Measurements from ENCODE around the gene TENM4.
A peak's percentile ranks its signal among the peaks of the same experiment; 100 is the strongest.

TENM4 gene

GRCh38 chr11:79336797-79337517, 103.9 kb downstream of the TENM4 start:
- DNase-seq, result no peak

DNA sequence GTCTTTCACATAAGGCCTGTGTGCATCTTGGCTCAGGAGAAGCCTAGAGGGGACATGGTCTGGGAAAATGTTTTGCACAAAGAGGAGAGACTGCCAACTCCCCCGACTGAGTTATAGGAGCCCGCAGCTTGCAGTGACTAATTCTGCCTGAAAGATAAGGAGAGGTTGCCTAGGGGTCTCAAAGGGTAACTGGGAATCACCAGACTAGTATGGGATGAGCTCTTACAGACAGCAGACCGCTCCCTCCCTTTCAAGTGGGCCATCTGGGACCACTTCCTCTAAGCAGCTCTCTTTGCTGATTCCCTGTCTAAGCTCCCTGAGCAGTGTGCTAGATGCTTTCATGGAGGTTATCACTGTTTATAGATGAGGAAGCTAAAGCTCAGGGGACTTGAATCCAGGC, 105.1 kb downstream of the TENM4 start:
- DNase-seq, result no peak

DNA sequence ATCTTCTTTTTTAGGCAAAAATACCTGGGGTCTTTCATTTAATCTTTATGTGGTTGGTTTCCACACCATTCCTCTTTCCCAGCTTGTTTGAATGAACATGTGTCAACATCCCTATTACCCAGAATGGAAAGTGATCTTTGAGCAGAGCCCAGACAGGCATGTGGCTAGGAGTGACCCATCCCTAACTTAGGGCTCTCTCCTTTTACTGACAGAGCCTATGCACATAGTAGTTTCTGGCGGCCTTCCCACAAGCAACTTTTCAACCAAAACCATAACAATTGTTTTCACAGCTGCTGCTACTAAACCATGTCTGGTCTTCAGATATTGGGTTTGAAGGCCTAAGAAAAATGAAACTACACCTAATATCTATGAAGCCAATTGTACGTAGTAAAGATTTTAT, 107.5 kb downstream of the TENM4 start:
- no peak for DNase-seq

GRCh38 chr11:79332017-79332416, 108.8 kb downstream of the TENM4 start:
- no peak for DNase-seq

DNA sequence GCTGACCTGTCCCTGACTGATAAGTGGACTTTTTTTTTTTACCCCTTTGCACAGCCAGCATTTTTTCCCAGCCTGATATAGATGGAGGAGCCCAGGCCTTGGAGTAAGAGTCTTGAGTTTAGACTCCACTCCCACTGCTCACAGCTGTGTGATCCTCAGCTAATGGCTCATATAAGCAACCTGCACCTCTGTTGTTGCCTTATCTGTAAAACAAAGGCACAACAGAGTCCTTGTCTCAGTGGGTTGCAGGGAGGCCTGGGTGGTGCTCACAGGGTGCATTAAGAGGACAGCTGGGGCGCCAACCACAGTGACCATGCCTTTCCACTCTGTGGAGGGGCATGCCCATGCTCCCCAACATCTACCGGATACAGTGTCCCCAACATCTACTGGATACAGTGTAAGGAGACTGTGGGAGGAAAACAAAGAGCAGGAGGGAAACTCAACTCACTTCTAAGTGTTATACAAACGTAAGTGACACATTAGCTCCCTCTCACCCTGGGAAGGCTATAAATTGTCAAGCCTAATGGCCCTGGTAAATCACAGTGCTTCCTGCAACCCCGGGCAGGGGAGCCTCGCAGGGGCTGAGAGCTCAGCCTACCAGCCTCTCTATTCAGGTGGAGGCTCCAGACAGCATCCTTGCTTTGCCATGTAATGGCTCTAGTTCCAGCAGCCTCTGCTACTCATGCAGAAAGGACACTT, 109.5 kb downstream of the TENM4 start:
- DNase-seq, result peak; percentile 13

- no peak for DNase-seq
Measured at GRCh38 chr11:79330651-79331050, 110.2 kb downstream of the TENM4 start.

DNA sequence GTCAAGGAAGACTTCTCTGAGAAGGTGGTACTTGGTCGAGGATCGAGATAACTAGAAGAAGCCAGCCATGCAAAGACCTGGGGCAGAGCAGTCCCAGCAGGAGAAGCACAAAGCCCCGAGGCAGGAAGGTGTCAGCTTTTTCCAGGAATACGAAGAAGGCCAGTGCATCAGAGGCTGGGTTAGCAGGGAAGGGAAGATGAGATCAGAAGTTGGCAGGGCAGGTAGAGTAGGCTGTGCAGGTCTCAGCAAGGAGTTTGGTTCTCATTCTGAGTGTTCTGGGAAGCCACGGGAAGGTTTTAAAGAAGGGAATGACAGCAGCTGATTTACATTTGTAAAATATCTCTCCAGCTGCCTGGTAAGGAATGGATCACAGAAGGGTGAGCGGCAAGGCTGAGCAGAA, 111.3 kb downstream of the TENM4 start:
- no peak for DNase-seq

GRCh38 chr11:79328402-79328801, 112.4 kb downstream of the TENM4 start:
- no peak for DNase-seq

DNA sequence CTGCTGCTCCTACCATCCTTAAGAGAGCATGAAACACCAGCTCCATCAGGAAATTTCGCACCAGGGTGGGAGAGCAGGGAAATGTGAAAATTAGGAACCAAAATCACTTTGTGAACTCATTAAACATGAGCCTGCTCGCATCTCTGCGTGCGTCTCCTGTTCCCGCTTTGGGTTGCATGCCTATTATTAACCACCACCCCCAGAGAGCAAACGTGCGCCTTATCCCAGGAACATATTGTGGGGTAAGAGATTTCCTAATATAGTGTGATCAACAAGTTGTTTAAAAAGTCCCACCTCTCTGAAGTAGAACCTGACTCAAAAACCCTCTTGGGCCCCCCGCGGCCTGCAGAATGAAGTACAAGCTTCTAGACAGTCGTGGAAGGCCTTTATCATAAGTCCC, 115.0 kb downstream of the TENM4 start:
- no peak for DNase-seq

GRCh38 chr11:79321263-79321662, 119.6 kb downstream of the TENM4 start:
- DNase-seq, result no peak

DNA sequence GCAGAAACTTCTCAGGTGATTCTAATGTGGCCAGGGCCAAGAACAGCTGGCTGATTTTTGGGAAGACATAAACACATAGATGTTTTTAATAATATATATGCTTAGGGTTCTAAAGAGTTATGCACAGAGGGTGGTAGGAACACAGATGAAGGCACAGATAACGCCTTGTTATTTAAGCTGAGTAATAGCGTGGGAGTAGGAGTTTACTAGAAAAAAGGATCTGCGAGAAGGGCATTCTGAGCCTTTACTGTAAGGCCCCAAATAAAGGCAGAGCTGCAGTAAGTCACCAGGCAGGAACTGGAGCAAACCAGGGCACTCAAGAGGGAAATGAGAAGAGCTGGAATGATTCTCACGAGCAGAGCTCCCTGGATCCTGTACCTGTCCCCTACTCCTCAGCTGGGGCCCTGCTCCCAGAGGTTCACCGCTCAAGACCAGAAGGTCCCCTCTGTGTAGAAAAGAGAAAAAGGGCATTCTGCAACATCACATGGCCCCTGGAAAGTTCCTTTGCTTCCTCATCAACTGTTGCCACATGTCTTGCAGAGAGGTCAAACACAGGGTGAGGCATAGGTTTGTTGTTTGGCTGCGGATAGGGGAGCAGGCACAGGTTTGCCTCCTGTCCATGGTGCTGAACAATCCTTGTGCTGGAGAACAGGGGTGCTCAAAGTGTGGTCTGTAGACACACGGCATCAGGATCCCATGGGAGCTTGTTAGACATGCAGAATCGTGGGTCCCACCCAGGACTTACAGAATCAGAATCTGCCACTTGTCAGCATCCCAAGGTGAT, 125.7 kb downstream of the TENM4 start:
- DNase-seq, result no peak

- DNase-seq, result no peak
Measured at GRCh38 chr11:79313530-79313913, 127.3 kb downstream of the TENM4 start.

GRCh38 chr11:79312617-79313529, 128.0 kb downstream of the TENM4 start:
- DNase-seq, result peak; percentile 98

DNA sequence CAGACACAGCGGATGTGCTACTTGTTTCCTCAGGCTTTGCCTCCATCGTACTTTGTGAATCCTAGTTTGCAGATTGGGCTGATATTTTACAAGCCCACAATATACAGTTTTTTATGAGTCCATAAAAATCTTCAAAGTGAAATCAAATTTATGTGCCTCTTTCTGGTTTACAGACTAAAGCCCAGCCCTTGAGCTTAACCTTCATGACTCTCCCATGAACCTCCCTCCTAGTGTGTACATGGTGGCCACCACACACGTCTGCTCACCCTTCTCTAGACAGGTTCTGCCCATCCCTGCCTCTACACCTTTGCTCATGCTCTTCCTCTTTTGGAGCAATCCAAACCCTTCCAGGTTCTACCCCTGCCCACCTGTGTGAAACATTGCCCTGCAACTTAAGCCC, 129.4 kb downstream of the TENM4 start:
- DNase-seq, result no peak

DNA sequence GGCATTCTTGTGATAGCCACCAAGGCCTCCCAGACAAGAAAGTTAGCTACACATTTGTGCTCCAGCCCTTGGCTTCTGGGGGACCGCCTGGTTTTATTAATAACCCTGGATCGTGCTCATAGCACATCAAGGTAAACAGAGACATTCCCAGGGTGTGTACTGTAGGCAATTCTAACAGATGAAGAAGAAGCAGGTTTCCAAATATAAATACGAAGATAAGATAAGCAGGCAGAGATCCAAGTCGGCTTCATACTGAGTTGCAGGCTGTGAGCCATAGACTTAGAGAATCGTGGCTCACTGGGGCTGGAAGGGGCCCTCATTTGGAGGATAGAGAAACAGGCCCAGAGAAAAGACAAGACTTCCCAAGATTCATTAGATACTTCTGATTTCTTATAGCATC, 131.4 kb downstream of the TENM4 start:
- no peak for DNase-seq

DNA sequence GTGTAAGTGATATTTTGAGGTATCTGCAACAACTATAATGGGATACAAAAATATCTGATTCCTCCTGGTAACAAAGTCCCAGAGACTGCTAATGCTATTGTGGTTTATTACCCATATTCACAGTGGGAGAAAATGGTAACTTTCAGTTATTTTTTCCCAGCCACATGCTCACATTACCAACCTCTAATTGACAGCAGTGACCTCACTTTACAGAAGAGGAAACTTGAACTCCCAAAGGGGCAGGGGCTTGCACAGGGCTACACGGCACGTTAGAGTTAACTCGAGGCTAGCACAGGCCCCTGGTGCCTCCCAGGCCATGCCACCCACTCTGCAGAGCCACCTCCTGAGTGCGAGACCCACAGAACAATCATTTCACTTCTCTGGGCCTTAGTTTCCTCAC, 132.4 kb downstream of the TENM4 start:
- DNase-seq, result no peak

DNA sequence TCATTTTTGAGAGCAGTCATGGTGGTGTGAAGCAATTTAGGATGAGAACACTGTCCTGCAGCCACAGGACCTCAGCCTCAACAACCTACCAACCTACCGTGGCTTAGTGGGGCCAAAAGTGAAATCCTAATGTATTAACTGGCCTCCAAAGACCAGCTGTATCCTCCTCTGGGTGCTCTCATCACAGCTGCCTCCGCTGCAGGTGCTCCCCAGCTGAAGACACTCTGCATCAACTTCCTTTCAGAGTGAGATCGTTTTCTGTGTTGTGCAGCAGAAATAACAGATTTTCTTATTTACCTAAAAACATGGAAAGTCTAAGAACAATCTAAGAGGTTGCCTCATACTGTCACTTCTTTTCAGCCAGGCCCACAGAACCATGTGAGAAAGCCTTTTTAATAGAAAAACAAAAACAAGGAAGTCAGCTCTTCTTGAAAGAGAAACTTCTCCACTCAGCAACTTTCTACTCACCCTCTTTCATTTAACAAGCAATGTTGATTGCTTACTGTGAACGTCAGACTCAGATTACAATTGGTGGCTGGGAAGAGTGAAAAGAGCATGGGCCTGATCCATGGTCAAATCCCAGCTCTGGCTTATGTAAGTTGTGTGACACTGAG, 136.1 kb downstream of the TENM4 start:
- no peak for DNase-seq

DNA sequence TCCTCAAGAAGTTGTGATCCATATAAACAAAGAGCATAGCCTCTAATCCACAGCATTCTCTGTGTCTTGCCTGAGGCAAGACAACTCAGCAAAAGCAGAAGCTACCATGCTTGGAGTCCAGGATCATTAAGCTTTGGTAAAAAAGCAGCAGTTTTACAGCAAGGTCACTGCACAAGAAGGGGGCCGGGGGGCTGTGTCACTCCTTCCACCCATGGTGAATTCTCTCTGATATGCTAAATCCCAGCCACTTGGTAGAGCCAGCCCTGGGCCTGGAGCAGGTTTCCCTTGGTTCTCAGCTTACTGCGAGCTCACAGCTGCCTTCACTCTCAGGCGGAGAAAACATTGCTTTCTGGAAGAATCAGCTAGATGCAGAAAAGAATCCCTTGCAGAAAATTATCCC, 144.7 kb downstream of the TENM4 start:
- no peak for DNase-seq

DNA sequence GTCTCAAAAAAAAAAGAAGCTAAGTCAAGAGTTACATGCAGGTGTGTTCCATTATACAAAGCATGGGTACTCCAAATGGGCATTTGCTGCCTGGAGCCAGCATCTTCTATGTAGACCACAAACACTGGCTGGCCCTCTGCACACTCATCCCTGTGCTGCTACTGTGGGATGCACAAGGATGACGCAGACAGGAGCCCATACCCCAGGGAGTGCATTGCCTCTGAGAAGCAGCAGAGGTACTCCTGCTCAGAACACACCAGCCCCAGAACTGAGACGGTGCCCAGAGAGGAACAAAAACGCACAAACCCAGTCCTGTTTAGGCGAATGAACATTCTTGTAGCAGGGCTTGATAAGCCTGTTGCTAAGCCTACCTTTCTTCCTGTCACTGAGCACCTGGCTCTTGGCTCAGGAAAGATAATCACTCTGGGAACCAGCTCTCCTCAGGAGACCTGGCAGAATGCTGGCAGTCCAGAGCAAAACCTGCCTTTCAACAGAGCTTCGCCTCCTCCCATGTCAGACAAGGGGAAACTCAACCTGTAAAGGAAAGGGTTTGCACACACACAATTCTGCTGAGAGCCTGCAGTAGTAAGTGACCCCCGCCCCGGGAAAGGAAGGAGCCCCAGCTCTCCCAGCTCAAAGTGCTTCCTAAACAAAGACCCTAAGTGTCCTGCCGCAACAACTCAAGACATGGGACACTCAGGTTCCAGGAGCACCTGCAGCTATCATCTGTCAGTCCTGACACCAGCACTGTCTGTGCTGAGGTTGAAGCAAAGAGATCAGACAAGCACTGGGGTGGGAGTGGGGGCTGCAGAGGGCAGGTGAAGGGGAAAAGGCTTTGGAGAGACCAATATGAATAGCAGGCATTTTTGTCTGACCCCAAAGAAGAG, 145.7 kb downstream of the TENM4 start:
- DNase-seq, result peak; percentile 24

- no peak for DNase-seq
Measured at GRCh38 chr11:79291948-79292347, 148.9 kb downstream of the TENM4 start.

- no peak for DNase-seq
Measured at GRCh38 chr11:79290761-79291160, 150.1 kb downstream of the TENM4 start.
